GM10248 (cell line): ENCODE results near the gene RIGI.
A peak's percentile ranks its signal among the peaks of the same experiment; 100 is the strongest.

Source experiments
- CTCF ChIA-PET: fragments of 300-600 bp; sonication (Branson Sonifier 250); formaldehyde crosslinking; extraction: SDS; loops from one replicate; lab custom pipeline; 2021; ENCODE audit warnings: antibody characterized with exemption; lab: Yijun Ruan, JAX
- POLR2A ChIA-PET: fragments of 350-650 bp; sonication (Branson Sonifier 250); formaldehyde crosslinking; extraction: SDS; loops from one replicate; lab custom pipeline; 2020; ENCODE audit warnings: antibody characterized with exemption; lab: Yijun Ruan, JAX
- DNase-seq: peaks from one replicate; pipeline ENCODE4 v3.0.0; 2012; ENCODE audit errors: extremely low spot score
- TF ChIP-seq, protein P1 (sequence below): IDR thresholded peaks from 2 replicates; pipeline ENCODE4 v1.5.1; 2012; ENCODE audit warnings: mild to moderate bottlenecking, low read depth; ENCODE audit errors: extremely low read depth, missing control alignments, control extremely low read depth

The RIGI gene

DNA sequence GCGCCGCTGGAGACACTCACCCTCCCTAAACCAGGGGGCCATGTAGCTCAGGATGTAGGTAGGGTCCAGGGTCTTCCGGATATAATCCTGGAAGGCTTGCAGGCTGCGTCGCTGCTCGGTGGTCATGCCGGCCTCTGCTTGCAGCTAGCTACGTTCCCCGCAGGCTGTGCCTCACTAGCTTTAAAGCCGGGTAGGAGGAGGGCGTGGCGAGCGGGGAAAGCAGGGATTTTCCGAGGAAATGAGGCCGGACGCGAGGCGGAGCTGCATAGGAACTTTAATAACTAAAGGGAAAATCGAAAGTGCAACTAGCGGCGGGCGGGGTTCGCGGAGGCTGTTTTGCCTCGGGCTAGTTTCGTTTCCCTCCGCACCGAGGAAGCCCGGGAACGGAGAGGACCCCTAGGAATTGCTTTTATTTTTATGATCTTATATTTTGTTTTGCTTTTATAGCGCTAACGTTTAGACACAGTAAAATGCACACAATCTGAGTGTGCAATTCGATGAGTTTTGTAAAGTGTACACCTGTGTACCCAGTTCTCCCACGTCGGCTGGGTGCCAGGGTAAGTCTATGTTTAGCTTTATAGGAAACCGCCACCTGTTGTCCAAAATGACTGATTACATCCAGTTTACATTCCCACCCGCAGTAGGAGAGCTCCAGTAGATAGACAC lies at the start of gene RIGI:
Gene RIGI (minus strand): TSS at position 156 of the 666 bp plus-strand sequence. CDS start 30 bp downstream, at position 126.
- POLR2A ChIA-PET, result interaction anchor here (0.6 kb wide), 1 partner anchor 448 kb away, joined by 4 read pairs; no protein-coding TSS in a partner anchor
- CTCF ChIA-PET, result interaction anchor here (0.6 to 3.1 kb wide), 19 partner anchors 8 to 442 kb away, joined by 3 to 31 read pairs (median 4); partner anchors contain the start of gene ACO1
- TF ChIP-seq, protein P1, sequence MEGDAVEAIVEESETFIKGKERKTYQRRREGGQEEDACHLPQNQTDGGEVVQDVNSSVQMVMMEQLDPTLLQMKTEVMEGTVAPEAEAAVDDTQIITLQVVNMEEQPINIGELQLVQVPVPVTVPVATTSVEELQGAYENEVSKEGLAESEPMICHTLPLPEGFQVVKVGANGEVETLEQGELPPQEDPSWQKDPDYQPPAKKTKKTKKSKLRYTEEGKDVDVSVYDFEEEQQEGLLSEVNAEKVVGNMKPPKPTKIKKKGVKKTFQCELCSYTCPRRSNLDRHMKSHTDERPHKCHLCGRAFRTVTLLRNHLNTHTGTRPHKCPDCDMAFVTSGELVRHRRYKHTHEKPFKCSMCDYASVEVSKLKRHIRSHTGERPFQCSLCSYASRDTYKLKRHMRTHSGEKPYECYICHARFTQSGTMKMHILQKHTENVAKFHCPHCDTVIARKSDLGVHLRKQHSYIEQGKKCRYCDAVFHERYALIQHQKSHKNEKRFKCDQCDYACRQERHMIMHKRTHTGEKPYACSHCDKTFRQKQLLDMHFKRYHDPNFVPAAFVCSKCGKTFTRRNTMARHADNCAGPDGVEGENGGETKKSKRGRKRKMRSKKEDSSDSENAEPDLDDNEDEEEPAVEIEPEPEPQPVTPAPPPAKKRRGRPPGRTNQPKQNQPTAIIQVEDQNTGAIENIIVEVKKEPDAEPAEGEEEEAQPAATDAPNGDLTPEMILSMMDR, result peak; percentile 12
- peak; percentile 58 for DNase-seq

DNA sequence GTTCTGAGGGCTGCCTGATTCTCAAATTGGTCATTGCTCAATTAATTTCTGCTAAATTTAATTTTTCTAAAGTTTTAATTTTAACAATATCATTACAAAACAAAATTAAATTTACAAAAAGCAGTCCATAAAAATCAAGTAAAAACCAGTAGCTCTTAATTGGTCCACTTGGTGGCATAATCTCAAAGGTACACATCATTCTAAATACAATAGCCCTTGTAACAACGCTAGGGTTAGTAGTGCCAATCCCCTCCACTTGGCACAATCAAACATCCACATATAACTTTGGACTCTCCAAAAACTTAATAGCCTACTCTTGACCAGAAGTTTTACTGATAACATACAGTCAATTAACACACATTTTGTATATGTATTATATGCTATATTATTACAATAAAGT lies 48.9 kb upstream of the RIGI start:
- TF ChIP-seq, protein P1, result no peak
- no peak for DNase-seq
- POLR2A ChIA-PET, result no interaction called here
- CTCF ChIA-PET, result interaction anchor here (0.8 to 20.3 kb wide), 6 partner anchors 9 to 198 kb away, joined by 3 to 872 read pairs (median 14); partner anchors contain the start of gene ACO1

DNA sequence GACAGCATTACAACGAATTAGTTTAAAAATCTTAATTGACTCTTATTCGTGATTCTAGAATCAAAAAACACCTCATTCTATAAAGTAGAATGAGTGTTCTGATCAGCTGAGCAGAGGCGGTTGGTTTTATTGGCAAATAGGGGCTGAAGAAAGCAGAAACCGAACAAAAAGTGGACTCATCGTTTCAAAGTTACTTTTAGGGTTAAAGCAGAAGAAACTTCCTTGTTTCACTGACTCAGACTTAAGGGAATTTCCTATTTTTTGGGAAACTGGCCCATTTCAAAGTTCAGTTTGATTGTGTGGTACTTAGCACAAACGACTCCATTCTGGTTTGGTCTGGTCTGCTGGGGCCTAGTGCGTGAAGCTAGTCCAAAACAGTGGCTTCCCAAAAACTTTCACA lies 47.8 kb upstream of the RIGI start:
- TF ChIP-seq, protein P1, result no peak
- DNase-seq, result no peak
- CTCF ChIA-PET, result interaction anchor here (1.1 to 20.3 kb wide), 7 partner anchors 8 to 197 kb away, joined by 3 to 872 read pairs (median 22); partner anchors contain the start of gene ACO1
- POLR2A ChIA-PET, result no interaction called here

DNA sequence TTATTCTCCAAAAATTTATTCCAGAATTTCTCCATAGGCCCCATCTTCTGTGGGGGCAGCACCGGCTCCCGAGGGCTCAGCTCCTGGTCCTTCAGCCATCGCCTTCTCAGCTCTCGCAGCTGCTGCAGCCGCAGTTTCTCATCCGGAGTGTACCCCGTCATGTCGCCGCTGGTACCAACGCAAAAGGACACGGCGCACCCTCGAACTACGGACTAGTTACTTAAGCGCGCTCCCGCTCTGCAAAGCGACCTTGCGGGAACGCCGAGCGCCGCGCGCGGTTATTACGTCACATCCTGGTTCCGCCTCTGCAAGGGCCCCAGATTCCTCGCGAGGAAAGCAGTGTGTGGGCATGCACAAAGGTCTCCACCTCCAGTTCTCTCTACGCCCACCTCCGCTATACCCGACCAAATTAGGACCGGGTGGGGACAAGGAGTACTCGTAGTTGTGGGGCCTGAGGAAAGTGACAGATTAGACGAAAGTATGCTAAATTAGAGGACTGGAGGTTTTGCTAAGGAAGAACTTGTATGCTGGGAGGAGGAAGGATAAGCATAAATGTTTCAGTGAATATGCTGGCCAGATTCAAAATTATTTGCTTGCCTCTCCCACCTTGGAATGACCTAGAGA lies 47.0 kb upstream of the RIGI start, which contains the start of gene NDUFB6:
Gene NDUFB6 (minus strand): TSS at position 260 of the 624 bp plus-strand sequence. CDS start 99 bp downstream, at position 161.
- CTCF ChIA-PET, result interaction anchor here (1.1 to 20.3 kb wide), 15 partner anchors 9 to 399 kb away, joined by 3 to 872 read pairs (median 9); partner anchors contain the start of genes ACO1, SMIM27 and TOPORS
- TF ChIP-seq, protein P1, result no peak
- POLR2A ChIA-PET, result interaction anchor here (0.6 kb wide), 1 partner anchor 174 kb away, joined by 3 read pairs; no protein-coding TSS in a partner anchor
- DNase-seq, result peak; percentile 90

DNA sequence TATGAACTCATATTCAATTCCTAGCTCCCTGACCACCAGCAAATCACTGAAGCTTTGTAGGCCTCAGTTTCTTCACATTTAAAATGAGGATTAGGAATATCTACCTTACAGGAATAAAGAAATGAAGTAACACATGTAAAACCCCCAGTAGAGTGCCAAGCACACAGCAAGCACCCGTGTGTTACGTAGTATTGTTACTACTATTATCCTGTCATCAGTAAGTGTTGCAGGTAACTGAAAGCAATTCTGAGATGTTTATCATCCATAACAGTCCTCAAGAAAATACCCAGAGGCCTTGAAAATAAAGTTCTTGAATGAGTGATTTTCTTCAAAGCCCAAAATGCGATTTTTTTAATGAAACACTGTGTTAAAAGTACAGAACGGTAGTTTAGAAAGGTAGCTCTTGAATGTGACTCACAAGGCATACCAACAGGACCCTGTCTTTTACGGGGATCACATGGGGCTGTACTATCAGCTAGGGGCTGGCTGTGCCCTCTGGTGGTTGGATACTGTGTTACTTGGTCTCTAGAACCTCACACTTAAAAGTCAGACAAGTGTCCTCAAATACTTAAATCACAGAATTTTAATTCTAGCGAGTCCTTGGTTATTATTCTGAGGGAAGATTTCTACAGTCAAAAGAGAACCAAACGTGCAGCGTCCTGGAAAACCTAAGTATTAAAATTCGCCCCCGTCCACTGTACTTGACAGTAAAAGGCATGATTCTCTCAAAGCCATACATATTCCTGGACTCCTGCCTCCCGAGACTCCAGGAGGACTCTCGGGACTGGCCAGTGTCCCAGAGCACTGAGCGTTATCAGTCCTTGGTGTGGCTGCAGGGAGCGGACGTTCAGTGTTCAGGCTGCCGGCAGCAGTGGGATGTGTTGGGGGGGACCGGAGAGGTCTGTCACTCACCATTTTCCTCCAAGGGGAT lies 46.2 kb upstream of the RIGI start:
- DNase-seq, result peak; percentile 78
- POLR2A ChIA-PET, result interaction anchor here (1.0 kb wide), 1 partner anchor 452 kb away, joined by 5 read pairs; the partner anchor contains the start of gene DNAJA1
- TF ChIP-seq, protein P1, result peak; percentile 65
- CTCF ChIA-PET, result interaction anchor here (0.6 to 20.3 kb wide), 22 partner anchors 10 to 403 kb away, joined by 3 to 872 read pairs (median 4); partner anchors contain the start of genes ACO1, RIGI, SMIM27 and TOPORS
